ENCODE results near the gene ADAM17.
"Not testable (repeated sequence)": the region's sequence is repeated elsewhere in the genome, so short reads cannot be mapped to it uniquely, and the experiment has no call there.

ADAM17 gene

GRCh38 chr2:9592699-9593098, 37.1 kb upstream of the ADAM17 start:
- Histone ChIP-seq H3K9me3 (ENCODE audit: control insufficient read depth in 1 of 2, low read length in 2 of 2) (no peaks in the 10 kb centered on the region), H3K36me3 (ENCODE audit: control insufficient read depth in 1 of 2, insufficient read depth in 2 of 2, low read length in 2 of 2) (peaks cover 3 to 35% of the 10 kb centered on the region in 2 donors), H3K9ac (ENCODE audit: low read depth in 1 of 2, low read length in 2 of 2) (no peak overlapping the region), H3K27me3 (ENCODE audit: control insufficient read depth in 1 of 2, insufficient read depth in 2 of 2, low read length in 2 of 2) (no peaks in the 10 kb centered on the region), H3K4me3 (ENCODE audit: low read depth in 1 of 2, low read length in 2 of 2) (no peak overlapping the region), H3K27ac (ENCODE audit: low read depth, low read length) (no peak overlapping the region), H3K4me1 (ENCODE audit: control insufficient read depth in 1 of 2, insufficient read depth in 2 of 2, low read length in 2 of 2) (peaks cover 3 to 10% of the 10 kb centered on the region in 2 donors)

- Histone ChIP-seq H3K27me3 (ENCODE audit: control insufficient read depth in 1 of 2, insufficient read depth in 2 of 2, low read length in 2 of 2) (no peaks in the 10 kb centered on the region), H3K4me3 (ENCODE audit: low read depth in 1 of 2, low read length in 2 of 2) (no peak overlapping the region), H3K4me1 (ENCODE audit: control insufficient read depth in 1 of 2, insufficient read depth in 2 of 2, low read length in 2 of 2) (peaks cover 3 to 10% of the 10 kb centered on the region in 2 donors), H3K9ac (ENCODE audit: low read depth in 1 of 2, low read length in 2 of 2) (no peak overlapping the region), H3K27ac (ENCODE audit: low read depth, low read length) (no peak overlapping the region), H3K36me3 (ENCODE audit: control insufficient read depth in 1 of 2, insufficient read depth in 2 of 2, low read length in 2 of 2) (peaks cover 7 to 55% of the 10 kb centered on the region in 2 donors), H3K9me3 (ENCODE audit: control insufficient read depth in 1 of 2, low read length in 2 of 2) (no peaks in the 10 kb centered on the region)
These were observed 35.0 kb upstream of the ADAM17 start for GRCh38 chr2:9590641-9591040.

GRCh38 chr2:9586465-9586864, 30.8 kb upstream of the ADAM17 start:
- H3K27ac ChIP-seq (ENCODE audit: low read depth, low read length) = no peak overlapping the region
- no peaks in the 10 kb centered on the region for H3K4me1 ChIP-seq (ENCODE audit: control insufficient read depth in 1 of 2, insufficient read depth in 2 of 2, low read length in 2 of 2)
- H3K27me3 ChIP-seq (ENCODE audit: control insufficient read depth in 1 of 2, insufficient read depth in 2 of 2, low read length in 2 of 2) = no peaks in the 10 kb centered on the region
- no peak overlapping the region for H3K4me3 ChIP-seq (ENCODE audit: low read depth in 1 of 2, low read length in 2 of 2)
- no peaks in the 10 kb centered on the region for H3K9me3 ChIP-seq (ENCODE audit: control insufficient read depth in 1 of 2, low read length in 2 of 2)
- H3K9ac ChIP-seq (ENCODE audit: low read depth in 1 of 2, low read length in 2 of 2) = no peak overlapping the region
- H3K36me3 ChIP-seq (ENCODE audit: control insufficient read depth in 1 of 2, insufficient read depth in 2 of 2, low read length in 2 of 2) = peaks cover 10 to 65% of the 10 kb centered on the region in 2 donors

- no peaks in the 10 kb centered on the region for H3K9me3 ChIP-seq (ENCODE audit: control insufficient read depth in 1 of 2, low read length in 2 of 2)
These were observed 29.9 kb upstream of the ADAM17 start for GRCh38 chr2:9585486-9585885.

GRCh38 chr2:9584902-9585301, 29.3 kb upstream of the ADAM17 start:
- not testable (repeated sequence) for H3K27ac ChIP-seq (ENCODE audit: low read depth, low read length); H3K9me3 ChIP-seq (ENCODE audit: control insufficient read depth in 1 of 2, low read length in 2 of 2); H3K27me3 ChIP-seq (ENCODE audit: control insufficient read depth in 1 of 2, insufficient read depth in 2 of 2, low read length in 2 of 2); H3K4me1 ChIP-seq (ENCODE audit: control insufficient read depth in 1 of 2, insufficient read depth in 2 of 2, low read length in 2 of 2); H3K9ac ChIP-seq (ENCODE audit: low read depth in 1 of 2, low read length in 2 of 2); H3K4me3 ChIP-seq (ENCODE audit: low read depth in 1 of 2, low read length in 2 of 2)
- H3K36me3 ChIP-seq (ENCODE audit: control insufficient read depth in 1 of 2, insufficient read depth in 2 of 2, low read length in 2 of 2) = peaks cover 10 to 64% of the 10 kb centered on the region in 2 donors

More at GRCh38 chr2:9585486-9585885, 29.9 kb upstream of the ADAM17 start:
- Histone ChIP-seq H3K4me3 (ENCODE audit: low read depth in 1 of 2, low read length in 2 of 2) (no peak overlapping the region), H3K27ac (ENCODE audit: low read depth, low read length) (no peak overlapping the region), H3K9ac (ENCODE audit: low read depth in 1 of 2, low read length in 2 of 2) (no peak overlapping the region), H3K36me3 (ENCODE audit: control insufficient read depth in 1 of 2, insufficient read depth in 2 of 2, low read length in 2 of 2) (peaks cover 10 to 63% of the 10 kb centered on the region in 2 donors), H3K4me1 (ENCODE audit: control insufficient read depth in 1 of 2, insufficient read depth in 2 of 2, low read length in 2 of 2) (no peaks in the 10 kb centered on the region), H3K27me3 (ENCODE audit: control insufficient read depth in 1 of 2, insufficient read depth in 2 of 2, low read length in 2 of 2) (no peaks in the 10 kb centered on the region)

GRCh38 chr2:9582624-9583023, 27.0 kb upstream of the ADAM17 start:
- H3K27me3 ChIP-seq (ENCODE audit: control insufficient read depth in 1 of 2, insufficient read depth in 2 of 2, low read length in 2 of 2) = no peaks in the 10 kb centered on the region
- no peak overlapping the region for H3K9ac ChIP-seq (ENCODE audit: low read depth in 1 of 2, low read length in 2 of 2)
- no peaks in the 10 kb centered on the region for H3K4me1 ChIP-seq (ENCODE audit: control insufficient read depth in 1 of 2, insufficient read depth in 2 of 2, low read length in 2 of 2)
- no peak overlapping the region for H3K4me3 ChIP-seq (ENCODE audit: low read depth in 1 of 2, low read length in 2 of 2)
- H3K36me3 ChIP-seq (ENCODE audit: control insufficient read depth in 1 of 2, insufficient read depth in 2 of 2, low read length in 2 of 2) = peaks cover 6 to 44% of the 10 kb centered on the region in 2 donors
- H3K9me3 ChIP-seq (ENCODE audit: control insufficient read depth in 1 of 2, low read length in 2 of 2) = no peaks in the 10 kb centered on the region
- no peak overlapping the region for H3K27ac ChIP-seq (ENCODE audit: low read depth, low read length)

- Histone ChIP-seq H3K9me3 (ENCODE audit: control insufficient read depth in 1 of 2, low read length in 2 of 2) (no peaks in the 10 kb centered on the region), H3K36me3 (ENCODE audit: control insufficient read depth in 1 of 2, insufficient read depth in 2 of 2, low read length in 2 of 2) (peaks cover 0 to 12% of the 10 kb centered on the region in 2 donors), H3K27me3 (ENCODE audit: control insufficient read depth in 1 of 2, insufficient read depth in 2 of 2, low read length in 2 of 2) (no peaks in the 10 kb centered on the region), H3K27ac (ENCODE audit: low read depth, low read length) (no peak overlapping the region), H3K4me3 (ENCODE audit: low read depth in 1 of 2, low read length in 2 of 2) (no peak overlapping the region), H3K4me1 (ENCODE audit: control insufficient read depth in 1 of 2, insufficient read depth in 2 of 2, low read length in 2 of 2) (peaks cover 0 to 7% of the 10 kb centered on the region in 2 donors), H3K9ac (ENCODE audit: low read depth in 1 of 2, low read length in 2 of 2) (no peak overlapping the region)
These were observed 23.0 kb upstream of the ADAM17 start for GRCh38 chr2:9578467-9579235.

GRCh38 chr2:9574331-9574730, 18.7 kb upstream of the ADAM17 start:
- Histone ChIP-seq H3K4me3 (ENCODE audit: low read depth in 1 of 2, low read length in 2 of 2) (no peak overlapping the region), H3K4me1 (ENCODE audit: control insufficient read depth in 1 of 2, insufficient read depth in 2 of 2, low read length in 2 of 2) (peaks cover 0 to 7% of the 10 kb centered on the region in 2 donors), H3K9ac (ENCODE audit: low read depth in 1 of 2, low read length in 2 of 2) (no peak overlapping the region), H3K9me3 (ENCODE audit: control insufficient read depth in 1 of 2, low read length in 2 of 2) (no peaks in the 10 kb centered on the region), H3K27ac (ENCODE audit: low read depth, low read length) (no peak overlapping the region), H3K27me3 (ENCODE audit: control insufficient read depth in 1 of 2, insufficient read depth in 2 of 2, low read length in 2 of 2) (no peaks in the 10 kb centered on the region), H3K36me3 (ENCODE audit: control insufficient read depth in 1 of 2, insufficient read depth in 2 of 2, low read length in 2 of 2) (no peaks in the 10 kb centered on the region)

GRCh38 chr2:9573840-9574239, 18.2 kb upstream of the ADAM17 start:
- Histone ChIP-seq H3K27me3 (ENCODE audit: control insufficient read depth in 1 of 2, insufficient read depth in 2 of 2, low read length in 2 of 2) (no peaks in the 10 kb centered on the region), H3K27ac (ENCODE audit: low read depth, low read length) (no peak overlapping the region), H3K4me1 (ENCODE audit: control insufficient read depth in 1 of 2, insufficient read depth in 2 of 2, low read length in 2 of 2) (peaks cover 0 to 7% of the 10 kb centered on the region in 2 donors), H3K36me3 (ENCODE audit: control insufficient read depth in 1 of 2, insufficient read depth in 2 of 2, low read length in 2 of 2) (no peaks in the 10 kb centered on the region), H3K9ac (ENCODE audit: low read depth in 1 of 2, low read length in 2 of 2) (no peak overlapping the region), H3K4me3 (ENCODE audit: low read depth in 1 of 2, low read length in 2 of 2) (no peak overlapping the region), H3K9me3 (ENCODE audit: control insufficient read depth in 1 of 2, low read length in 2 of 2) (no peaks in the 10 kb centered on the region)

GRCh38 chr2:9573013-9573720, 17.5 kb upstream of the ADAM17 start:
- Histone ChIP-seq H3K9ac (ENCODE audit: low read depth in 1 of 2, low read length in 2 of 2) (no peak overlapping the region), H3K27ac (ENCODE audit: low read depth, low read length) (no peak overlapping the region), H3K9me3 (ENCODE audit: control insufficient read depth in 1 of 2, low read length in 2 of 2) (no peaks in the 10 kb centered on the region), H3K4me3 (ENCODE audit: low read depth in 1 of 2, low read length in 2 of 2) (no peak overlapping the region), H3K27me3 (ENCODE audit: control insufficient read depth in 1 of 2, insufficient read depth in 2 of 2, low read length in 2 of 2) (no peaks in the 10 kb centered on the region), H3K36me3 (ENCODE audit: control insufficient read depth in 1 of 2, insufficient read depth in 2 of 2, low read length in 2 of 2) (no peaks in the 10 kb centered on the region), H3K4me1 (ENCODE audit: control insufficient read depth in 1 of 2, insufficient read depth in 2 of 2, low read length in 2 of 2) (peaks cover 0 to 7% of the 10 kb centered on the region in 2 donors)

Measured in duodenal mucosa (tissue), 2 donors.